ENCODE data around the gene PODNL1.
"Not testable (repeated sequence)": the region's sequence is repeated elsewhere in the genome, so short reads cannot be mapped to it uniquely, and the experiment has no call there.

The PODNL1 gene

GRCh38 chr19:13972368-13973155, 34.3 kb upstream of the PODNL1 start:
- DNase-seq: no peak

DNA sequence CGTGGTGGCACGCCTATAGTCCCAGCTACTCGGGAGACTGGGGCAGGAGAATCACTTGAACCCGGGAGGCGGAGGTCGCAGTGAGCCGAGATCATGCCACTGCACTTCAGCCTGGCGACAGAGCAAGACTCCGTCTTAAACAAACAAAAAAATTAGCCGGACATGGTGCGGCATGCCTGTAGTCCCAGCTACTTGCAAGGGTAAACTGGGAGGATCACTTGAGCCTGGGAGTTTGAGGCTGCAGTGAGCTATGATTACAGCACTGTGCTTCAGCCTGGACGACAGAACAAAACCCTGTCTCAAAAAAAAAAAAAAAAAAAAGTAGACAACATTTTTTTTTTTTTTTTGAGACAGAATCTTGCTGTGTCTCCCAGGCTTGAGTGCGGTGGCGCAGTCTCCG, 33.7 kb upstream of the PODNL1 start:
- not testable (repeated sequence) for DNase-seq

GRCh38 chr19:13969897-13970296, 31.7 kb upstream of the PODNL1 start:
- no peak for DNase-seq

DNA sequence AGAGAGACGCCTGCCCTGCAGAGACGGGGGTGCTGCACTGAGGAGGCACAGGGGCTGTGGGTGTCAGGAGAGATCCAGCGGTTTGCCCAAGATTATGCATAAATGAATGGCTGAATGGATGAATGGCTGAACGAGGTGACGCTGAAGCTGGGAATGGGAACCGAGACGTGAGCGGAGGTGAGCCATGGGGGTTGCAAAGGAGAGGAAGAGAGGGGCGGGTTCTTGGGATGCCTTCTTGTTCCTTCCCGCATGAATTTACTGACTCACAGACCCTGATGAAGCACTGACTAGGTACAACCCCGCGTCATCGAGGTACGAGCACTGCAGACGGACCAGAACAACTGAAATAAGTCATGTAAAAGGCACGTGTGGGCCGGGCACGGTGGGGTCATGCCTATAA, 30.8 kb upstream of the PODNL1 start:
- DNase-seq: no peak

- no peak for DNase-seq
These were observed 30.2 kb upstream of the PODNL1 start for GRCh38 chr19:13968383-13968935.

- DNase-seq: not testable (repeated sequence)
These were observed 29.0 kb upstream of the PODNL1 start for GRCh38 chr19:13967206-13967605.

- DNase-seq: no peak
These were observed 28.5 kb upstream of the PODNL1 start for GRCh38 chr19:13966684-13967128.

GRCh38 chr19:13965926-13966683, 27.9 kb upstream of the PODNL1 start:
- DNase-seq: no peak

- DNase-seq: no peak
These were observed 27.2 kb upstream of the PODNL1 start for GRCh38 chr19:13965377-13965896.

- no peak for DNase-seq
These were observed 26.6 kb upstream of the PODNL1 start for GRCh38 chr19:13964776-13965175.

GRCh38 chr19:13963603-13964105, 25.4 kb upstream of the PODNL1 start:
- no peak for DNase-seq

DNA sequence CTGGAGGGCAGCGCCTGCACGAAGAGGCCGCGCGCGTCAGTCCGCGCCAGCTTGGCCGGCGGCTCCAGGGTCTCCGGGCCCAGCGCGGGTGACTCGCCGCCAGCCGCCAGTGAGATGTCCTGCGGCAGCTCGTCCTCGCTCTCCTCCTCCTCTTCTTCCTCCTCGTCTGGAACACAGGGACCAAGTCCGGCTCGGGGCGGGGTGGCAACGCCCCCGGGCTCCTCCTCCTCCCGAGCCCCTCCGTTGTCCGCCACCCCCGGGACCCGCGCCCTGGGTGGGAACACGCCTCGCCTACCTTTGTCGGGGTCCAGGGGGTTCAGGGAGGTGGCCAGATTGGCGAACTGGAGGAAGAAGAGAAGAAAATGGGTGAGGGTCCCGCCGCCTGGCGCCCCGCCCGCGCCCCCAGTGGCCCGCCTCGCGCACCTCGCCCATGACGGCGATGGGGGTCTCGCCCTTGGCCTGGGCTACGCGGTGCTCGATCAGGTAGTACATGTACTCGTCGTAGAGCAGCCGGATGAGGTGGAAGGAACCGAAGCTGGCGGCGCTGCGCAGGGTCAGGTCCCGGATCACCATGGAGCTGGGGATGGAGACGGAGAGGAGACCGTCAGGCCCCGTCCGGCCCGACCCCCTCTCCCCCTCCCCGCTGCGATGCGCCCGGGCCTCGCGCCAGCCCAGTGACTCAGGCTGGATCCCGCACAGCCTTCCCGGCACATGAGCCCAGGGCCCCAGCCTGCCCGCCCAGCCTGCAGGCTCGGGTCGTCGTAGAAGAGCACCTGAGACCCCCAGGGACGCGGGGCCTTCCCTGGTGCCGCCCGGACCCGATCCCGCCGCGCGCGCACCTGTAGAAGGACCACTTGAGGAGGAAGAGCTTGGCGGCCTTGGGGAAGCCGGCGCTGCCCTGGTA, 24.7 kb upstream of the PODNL1 start:
- no peak for DNase-seq

- DNase-seq: no peak
These were observed 23.8 kb upstream of the PODNL1 start for GRCh38 chr19:13961826-13962698.

- no peak for DNase-seq
These were observed 22.9 kb upstream of the PODNL1 start for GRCh38 chr19:13960863-13961784.

DNA sequence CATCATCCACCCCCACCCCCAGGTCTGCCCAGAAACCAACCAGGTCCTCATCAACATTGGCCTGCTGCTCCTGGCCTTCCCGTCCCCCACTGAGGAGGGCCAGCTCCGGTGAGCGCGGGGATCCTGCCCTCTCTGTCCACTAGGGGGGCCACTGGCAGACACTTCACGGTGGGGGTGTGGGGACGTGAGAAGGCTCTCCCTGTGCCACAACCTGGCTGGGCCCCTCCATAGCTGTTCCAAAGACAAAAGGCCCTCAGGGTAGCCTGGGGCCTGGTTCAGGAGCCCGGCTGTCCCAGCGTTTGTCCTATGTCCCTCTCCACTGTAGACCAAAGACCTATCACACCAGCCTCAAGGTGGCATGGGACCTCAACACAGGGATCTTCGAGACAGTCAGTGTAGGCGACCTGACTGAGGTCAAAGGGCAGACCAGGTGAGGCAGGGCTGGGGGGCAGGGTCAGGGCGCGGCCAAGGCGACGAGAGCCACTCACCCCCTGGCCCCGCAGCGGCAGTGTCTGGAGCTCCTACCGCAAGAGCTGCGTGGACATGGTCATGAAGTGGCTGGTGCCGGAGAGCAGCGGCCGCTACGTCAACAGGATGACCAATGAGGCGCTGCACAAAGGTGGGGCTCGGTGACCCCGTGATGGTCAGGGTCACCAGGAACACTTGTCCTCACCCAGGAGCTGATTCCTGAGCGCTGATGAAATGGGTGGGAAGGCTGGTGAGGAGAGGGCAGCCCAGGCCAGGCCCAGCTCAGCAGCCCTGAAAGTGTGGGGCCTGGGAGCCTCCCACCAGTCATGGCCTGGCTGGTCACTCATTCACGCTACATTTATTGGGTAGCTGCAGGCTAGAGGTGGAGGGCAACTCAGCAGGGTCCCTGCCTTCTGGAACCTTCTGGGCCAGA, 22.0 kb upstream of the PODNL1 start:
- no peak for DNase-seq

DNA sequence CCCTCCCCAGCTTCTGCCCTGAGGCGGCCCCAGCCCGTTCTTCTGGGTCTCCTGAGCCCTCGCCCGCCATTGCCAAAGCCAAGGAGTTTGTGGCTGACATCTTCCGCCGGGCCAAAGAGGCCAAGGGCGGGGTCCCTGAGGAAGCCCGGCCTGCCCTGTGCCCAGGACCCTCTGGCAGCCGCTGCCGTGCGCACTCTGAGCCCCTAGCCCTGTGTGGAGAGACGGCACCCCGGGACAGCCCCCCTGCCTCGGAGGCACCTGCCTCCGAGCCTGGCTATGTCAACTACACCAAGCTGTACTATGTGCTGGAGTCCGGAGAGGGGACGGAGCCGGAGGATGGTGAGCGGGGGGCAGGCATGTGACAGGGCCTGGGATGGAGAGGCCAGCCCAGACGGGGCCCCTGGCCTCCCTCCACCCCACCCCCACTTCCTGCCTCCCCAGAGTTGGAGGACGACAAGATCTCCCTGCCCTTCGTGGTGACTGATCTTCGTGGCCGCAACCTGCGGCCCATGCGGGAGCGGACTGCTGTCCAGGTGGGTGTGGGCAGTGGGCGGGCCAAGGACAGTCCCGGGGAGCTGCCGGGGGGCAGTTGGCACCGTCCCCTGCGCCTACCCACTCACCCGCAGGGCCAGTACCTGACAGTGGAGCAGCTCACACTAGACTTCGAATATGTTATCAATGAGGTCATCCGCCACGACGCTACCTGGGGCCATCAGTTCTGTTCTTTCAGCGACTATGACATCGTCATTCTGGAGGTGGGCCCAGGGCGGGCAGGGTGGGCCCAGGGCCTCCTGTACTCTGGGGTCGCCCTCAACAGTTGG, 21.1 kb upstream of the PODNL1 start:
- DNase-seq: no peak

- DNase-seq: no peak
These were observed 19.8 kb upstream of the PODNL1 start for GRCh38 chr19:13958043-13958442.

- DNase-seq: no peak
These were observed 18.8 kb upstream of the PODNL1 start for GRCh38 chr19:13957051-13957450.
